Sigmoid colon (tissue), 4 donors: ENCODE results near the gene GPR32.

Experiments
- CTCF ChIP-seq, 4 experiments: fragments of 450-650 bp in 3 of 4; fragments of 200-600 bp in 1 of 4; IDR thresholded peaks; one replicate each; pipeline ENCODE4 v1.5.1; 2016 to 2019; ENCODE audit warnings: antibody characterized with exemption in 4 of 4, mild to moderate bottlenecking in 3 of 4, moderate library complexity in 2 of 4
- EP300 ChIP-seq, 4 donors: sonication (generic); formaldehyde crosslinking; IDR thresholded peaks; one replicate each; pipeline ENCODE4 v1.6.1; 2017; ENCODE audit warnings: antibody characterized with exemption in 4 of 4
- POLR2A ChIP-seq, 2 donors: fragments of 450-650 bp; IDR thresholded peaks; one replicate each; pipeline ENCODE4 v1.6.1; 2016; ENCODE audit warnings: antibody characterized with exemption in 2 of 2, mild to moderate bottlenecking in 2 of 2, moderate library complexity in 2 of 2

GRCh38 chr19:50721441-50722137, 48.7 kb upstream of the GPR32 start:
- TF ChIP-seq CTCF (IDR thresholded peaks at IDR 0.05) (no peak), POLR2A (IDR thresholded peaks at IDR 0.05) (no peak), EP300 (IDR thresholded peaks at IDR 0.05) (no peak)
